ENCODE measurements around the gene PROSER3.

Gene PROSER3

GRCh38 chr19:35733180-35734125 lies 24.5 kb upstream of the PROSER3 start:
- H3K4me2 ChIP-seq (ENCODE audit: low read length): no peak overlapping the region
- no peaks in the 10 kb centered on the region for H3K36me3 ChIP-seq (ENCODE audit: control insufficient read depth, insufficient read depth, low read length)
- no peak for TF ChIP-seq CTCF (IDR thresholded peaks at IDR 0.05)
- no peak overlapping the region for H3K27ac ChIP-seq
- no peak overlapping the region for H3K4me3 ChIP-seq (ENCODE audit: low read depth, low read length)
- H3K79me2 ChIP-seq: peaks cover 3% of the 10 kb centered on the region
- no peaks in the 10 kb centered on the region for H3K27me3 ChIP-seq (ENCODE audit: control insufficient read depth, insufficient read depth, low read length)
- H3K9ac ChIP-seq: no peak overlapping the region
- no peaks in the 10 kb centered on the region for H3K4me1 ChIP-seq
- no peak overlapping the region for H2AFZ ChIP-seq
- H3K9me3 ChIP-seq (ENCODE audit: control insufficient read depth, low read length): no peaks in the 10 kb centered on the region

- Histone ChIP-seq H3K4me2 (ENCODE audit: low read length) (no peak overlapping the region), H3K9ac (no peak overlapping the region), H3K27ac (no peak overlapping the region), H3K4me1 (no peaks in the 10 kb centered on the region), H3K79me2 (peaks cover 3% of the 10 kb centered on the region), H3K27me3 (ENCODE audit: control insufficient read depth, insufficient read depth, low read length) (no peaks in the 10 kb centered on the region), H2AFZ (no peak overlapping the region), H3K9me3 (ENCODE audit: control insufficient read depth, low read length) (no peaks in the 10 kb centered on the region), H3K4me3 (ENCODE audit: low read depth, low read length) (no peak overlapping the region), H3K36me3 (ENCODE audit: control insufficient read depth, insufficient read depth, low read length) (no peaks in the 10 kb centered on the region)
- TF ChIP-seq CTCF (IDR thresholded peaks at IDR 0.05): no peak
These were observed 23.7 kb upstream of the PROSER3 start for GRCh38 chr19:35734273-35734672.

GRCh38 chr19:35734889-35735288 lies 23.1 kb upstream of the PROSER3 start:
- no peaks in the 10 kb centered on the region for H3K27me3 ChIP-seq (ENCODE audit: control insufficient read depth, insufficient read depth, low read length)

DNA sequence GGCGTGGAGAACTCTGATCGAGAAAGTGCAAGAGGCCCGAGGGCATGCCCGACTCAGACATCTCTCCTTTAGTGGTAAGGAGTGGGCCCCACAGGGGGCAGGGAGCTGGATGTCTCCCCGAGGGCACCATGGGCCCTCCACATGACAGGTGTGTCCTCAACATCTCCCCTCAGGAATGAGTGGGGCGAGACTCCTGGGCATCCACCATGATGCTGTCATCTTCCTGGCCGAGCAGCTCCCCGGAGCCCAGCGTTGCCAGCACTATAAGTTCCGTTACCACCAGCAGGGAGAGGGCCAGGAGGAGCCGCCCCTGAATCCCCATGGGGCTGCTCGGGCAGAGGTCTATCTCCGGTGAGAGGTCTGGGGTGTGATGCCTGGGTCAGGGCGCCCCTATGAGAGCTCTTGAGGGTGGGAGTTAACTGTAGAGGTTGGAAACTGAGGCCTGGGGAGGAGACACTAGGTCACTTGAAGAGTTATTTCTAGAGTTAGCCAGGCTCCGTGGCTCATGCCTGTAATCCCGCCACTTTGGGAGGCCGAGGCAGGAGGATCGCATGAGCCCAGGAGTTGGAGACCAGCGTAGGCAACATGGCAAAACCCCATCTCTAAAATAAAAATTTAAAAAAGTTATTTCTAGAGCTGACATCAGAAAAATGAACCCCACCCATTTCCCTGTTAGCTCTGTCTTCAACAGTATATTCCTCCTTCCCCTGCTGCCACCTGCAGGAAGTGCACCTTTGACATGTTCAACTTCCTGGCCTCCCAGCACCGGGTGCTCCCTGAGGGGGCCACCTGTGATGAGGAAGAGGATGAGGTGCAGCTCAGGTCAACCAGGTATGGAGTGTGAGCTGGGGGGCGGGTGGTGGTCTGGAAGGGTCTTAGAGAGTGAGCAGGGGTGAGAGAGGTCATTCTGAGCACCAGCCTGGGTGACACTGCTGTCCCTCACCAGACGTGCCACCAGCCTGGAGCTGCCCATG lies 20.8 kb upstream of the PROSER3 start:
- no peak for TF ChIP-seq CTCF (IDR thresholded peaks at IDR 0.05)

More at GRCh38 chr19:35734889-35735288, 23.1 kb upstream of the PROSER3 start:
- Histone ChIP-seq H3K4me2 (ENCODE audit: low read length) (no peak overlapping the region), H3K79me2 (peaks cover 3% of the 10 kb centered on the region), H3K9me3 (ENCODE audit: control insufficient read depth, low read length) (no peaks in the 10 kb centered on the region), H3K36me3 (ENCODE audit: control insufficient read depth, insufficient read depth, low read length) (no peaks in the 10 kb centered on the region), H2AFZ (no peak overlapping the region), H3K9ac (no peak overlapping the region), H3K4me3 (ENCODE audit: low read depth, low read length) (no peak overlapping the region), H3K4me1 (no peaks in the 10 kb centered on the region), H3K27ac (no peak overlapping the region)
- TF ChIP-seq CTCF (IDR thresholded peaks at IDR 0.05): no peak

More for the DNA sequence above, 20.8 kb upstream of the PROSER3 start:
- no peak overlapping the region for H3K27ac ChIP-seq
- H3K9me3 ChIP-seq (ENCODE audit: control insufficient read depth, low read length): no peaks in the 10 kb centered on the region
- H3K27me3 ChIP-seq (ENCODE audit: control insufficient read depth, insufficient read depth, low read length): no peaks in the 10 kb centered on the region
- no peaks in the 10 kb centered on the region for H3K36me3 ChIP-seq (ENCODE audit: control insufficient read depth, insufficient read depth, low read length)
- peaks cover 5% of the 10 kb centered on the region for H3K4me1 ChIP-seq
- H3K4me2 ChIP-seq (ENCODE audit: low read length): no peak overlapping the region
- no peak overlapping the region for H3K9ac ChIP-seq
- no peaks in the 10 kb centered on the region for H3K79me2 ChIP-seq
- H2AFZ ChIP-seq: no peak overlapping the region
- H3K4me3 ChIP-seq (ENCODE audit: low read depth, low read length): no peak overlapping the region
